ENCODE measurements around the gene NDUFS6. TPM values are rescaled to one million over a fixed set of nuclear protein-coding genes. Genes with fewer than 3 reads are reported as not detected.

The NDUFS6 gene
- total and polyA plus RNA-seq, 2 of the 8 experiments (the other 6 are each of a cell fraction or from before 2014, with no cell fraction given), result 72.7 to 191 TPM

- Histone ChIP-seq H2BK5ac (ENCODE audit: low read depth, low read length) (peak overlapping the region; percentile 61), H3K36me3 (ENCODE audit: control insufficient read depth in 2 of 4, insufficient read depth in 4 of 4, low read length in 3 of 4) (peaks cover 31 to 57% (median 46%) of the 10 kb centered on the region in 4 experiments), H3K4me3 (ENCODE audit: extremely low read depth in 1 of 4, insufficient read depth in 2 of 4, low read depth in 3 of 4, low read length in 4 of 4) (peak overlapping the region; percentile 87 to 94 (median 93)), H3K4ac (replicated peaks; ENCODE audit: insufficient read length, low read depth, low read length) (peak overlapping the region; percentile 9), H2BK15ac (ENCODE audit: low read length) (no peak overlapping the region), H3K14ac (ENCODE audit: insufficient read length) (no peak overlapping the region), H2AK5ac (ENCODE audit: low read depth, low read length) (no peak overlapping the region; the same call in 1 of the 2 replicates), H3K56ac (replicated peaks; ENCODE audit: insufficient read length, low read depth, low read length) (peak overlapping the region; percentile 70), H2BK120ac (replicated peaks; ENCODE audit: low read depth, low read length) (no peak overlapping the region), H2BK12ac (ENCODE audit: low read depth, low read length) (no peak overlapping the region), H4K8ac (ENCODE audit: extremely low read depth, insufficient read depth, low read length) (peak overlapping the region; percentile 87; the same call in 1 of the 2 replicates), H3K18ac (ENCODE audit: extremely low read depth, low read length) (no peak overlapping the region; the same call in 1 of the 2 replicates), H3K9ac (replicated peaks in 1 of 4; ENCODE audit: extremely low read depth in 1 of 4, low read depth in 3 of 4, low read length in 3 of 4) (peak overlapping the region; percentile 58 to 94 (median 80)), H3K4me2 (ENCODE audit: insufficient read depth in 1 of 2, low read depth in 2 of 2, low read length in 2 of 2) (peak overlapping the region; percentile 88 to 97), H4K5ac (ENCODE audit: insufficient read length, low read depth, low read length) (peak overlapping the region; percentile 89), H2BK20ac (ENCODE audit: low read length) (no peak overlapping the region), H3K23me2 (ENCODE audit: low read depth, low read length) (peaks cover 17% of the 10 kb centered on the region), H3K23ac (ENCODE audit: insufficient read length) (no peak overlapping the region), H3K27me3 (replicated peaks in 1 of 4; ENCODE audit: control insufficient read depth in 3 of 4, extremely low read depth in 1 of 4, insufficient read depth in 3 of 4, low read length in 3 of 4) (no peaks in the 10 kb centered on the region), H4K91ac (replicated peaks; ENCODE audit: insufficient read length, low read length) (peak overlapping the region; percentile 44), H3K4me1 (replicated peaks in 1 of 4; ENCODE audit: control insufficient read depth in 3 of 4, insufficient read depth in 4 of 4, low read length in 3 of 4) (peaks cover 0 to 7% (median 5%) of the 10 kb centered on the region in 4 experiments; a peak in 6 of 7 replicates), H2AFZ (ENCODE audit: low read length) (peak overlapping the region; percentile 18; the same call in 1 of the 2 replicates), H3K27ac (ENCODE audit: low read depth, low read length) (peak overlapping the region; percentile 88), H3K9me3 (ENCODE audit: insufficient read depth in 2 of 2, low read depth in 1 of 2, low read length in 1 of 2) (no peaks in the 10 kb centered on the region), H3K79me2 (ENCODE audit: control insufficient read depth in 1 of 2, insufficient read depth in 2 of 2, low read length in 2 of 2) (peaks cover 15 to 67% of the 10 kb centered on the region in 2 experiments), H3K79me1 (ENCODE audit: low read depth, low read length) (peaks cover 15% of the 10 kb centered on the region), H4K20me1 (replicated peaks in 1 of 2; ENCODE audit: control insufficient read depth in 1 of 2, insufficient read depth in 2 of 2, low read length in 2 of 2) (peaks cover 13 to 20% of the 10 kb centered on the region in 2 experiments)
- CTCF ChIA-PET (ENCODE audit: partially characterized antibody), result interaction anchor here (0.9 to 1.6 kb wide), 3 partner anchors 129 to 298 kb away, joined by 3 to 4 read pairs (median 3); no protein-coding TSS in a partner anchor
- FAIRE-seq, result no peak
- POLR2A ChIA-PET (ENCODE audit: partially characterized antibody), result interaction anchor here (0.7 to 2.7 kb wide), 15 partner anchors 9 to 391 kb away, joined by 3 to 12 read pairs (median 4); no protein-coding TSS in a partner anchor
- DNase-seq (ENCODE audit: low read depth in 1 of 2, low spot score in 2 of 2), result no peak
- WGBS, 2 experiments (ENCODE audit: extremely low coverage in 1 of 2, insufficient coverage in 1 of 2, insufficient read length in 1 of 2, insufficient replicate concordance in 2 of 2, low coverage in 1 of 2, low lambda C conversion rate in 2 of 2, missing lambda C conversion rate in 1 of 2), result 2% methylated on average over 28 of the region's 28 CpGs; no CpG with 5 or more reads in 1 of the 2 experiments
- no peak for TF ChIP-seq SUZ12 (IDR thresholded peaks at IDR 0.05; ENCODE audit: low read length)
- peak; percentile 72 for TF ChIP-seq ASH2L (IDR thresholded peaks at IDR 0.05; ENCODE audit: low read length)
- TF ChIP-seq TAF1 (IDR thresholded peaks at IDR 0.05; ENCODE audit: low read depth, low read length), result 0 out of 2 replicates have a peak, but pooled peaks have one; percentile 13
- TF ChIP-seq PHF8 (conservative IDR thresholded peaks at IDR 0.05; ENCODE audit: low read depth, low read length), result no peak
- TF ChIP-seq CEBPB (IDR thresholded peaks at IDR 0.05; ENCODE audit: low read depth, low read length), result no peak
- no peak for TF ChIP-seq SIX5 (IDR thresholded peaks at IDR 0.05; ENCODE audit: low read depth, low read length)
- peak; percentile 37 for TF ChIP-seq SAP30 (IDR thresholded peaks at IDR 0.05; ENCODE audit: insufficient read depth, insufficient replicate concordance, low read length)
- no peak for TF ChIP-seq NANOG (IDR thresholded peaks at IDR 0.05; ENCODE audit: insufficient read depth, low read depth, low read length, poor library complexity, severe bottlenecking)
- TF ChIP-seq, protein P1, sequence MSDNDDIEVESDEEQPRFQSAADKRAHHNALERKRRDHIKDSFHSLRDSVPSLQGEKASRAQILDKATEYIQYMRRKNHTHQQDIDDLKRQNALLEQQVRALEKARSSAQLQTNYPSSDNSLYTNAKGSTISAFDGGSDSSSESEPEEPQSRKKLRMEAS (IDR thresholded peaks at IDR 0.05), result peak; percentile 29
- no peak for TF ChIP-seq EGR1 (IDR thresholded peaks at IDR 0.05; ENCODE audit: borderline replicate concordance, low read depth, low read length)
Measured at GRCh38 chr5:1800472-1801221, 560 bp upstream of the NDUFS6 start.
